Endothelial cell of umbilical vein (primary cell): Measurements from ENCODE around the gene GEMIN8.

Experiments used
- CTCF ChIP-seq, 2 donors: IDR thresholded peaks; 1 replicate in 1 of 2; 2 replicates in 1 of 2; pipeline ENCODE4 v1.5.1; 2011; ENCODE audit warnings: low read length in 2 of 2, mild to moderate bottlenecking in 2 of 2, moderate library complexity in 2 of 2, control low read depth in 1 of 2, inconsistent platforms in 1 of 2, low read depth in 1 of 2; ENCODE audit not compliant: insufficient read depth in 1 of 2; ENCODE audit errors: extremely low read depth in 1 of 2
- EZH2 ChIP-seq: IDR thresholded peaks from 2 replicates; pipeline ENCODE4 v1.6.1; 2012; ENCODE audit warnings: borderline replicate concordance, low read depth, mild to moderate bottlenecking, moderate library complexity, low read length, inconsistent platforms; ENCODE audit not compliant: severe bottlenecking
- GATA2 ChIP-seq: IDR thresholded peaks from 2 replicates; pipeline ENCODE4 v1.7.0; 2011; ENCODE audit warnings: low read depth, mild to moderate bottlenecking, moderate library complexity, mixed read lengths, low read length; ENCODE audit not compliant: insufficient read length, insufficient read depth
- POLR2A ChIP-seq: IDR thresholded peaks from 2 replicates; pipeline ENCODE4 v1.6.1; 2012; ENCODE audit warnings: low read depth, mild to moderate bottlenecking, control low read depth, low read length

- no peak for TF ChIP-seq CTCF (IDR thresholded peaks at IDR 0.05; ENCODE audit: extremely low read depth in 1 of 2, insufficient read depth in 1 of 2, low read depth in 1 of 2, low read length in 2 of 2)
- no peak for TF ChIP-seq POLR2A
- no peak for TF ChIP-seq GATA2
- no peak for TF ChIP-seq EZH2
These were observed 32.8 kb upstream of the GEMIN8 start for GRCh38 chrX:14062524-14062923.
